ENCODE results near the gene RNF25.

RNF25 gene

DNA sequence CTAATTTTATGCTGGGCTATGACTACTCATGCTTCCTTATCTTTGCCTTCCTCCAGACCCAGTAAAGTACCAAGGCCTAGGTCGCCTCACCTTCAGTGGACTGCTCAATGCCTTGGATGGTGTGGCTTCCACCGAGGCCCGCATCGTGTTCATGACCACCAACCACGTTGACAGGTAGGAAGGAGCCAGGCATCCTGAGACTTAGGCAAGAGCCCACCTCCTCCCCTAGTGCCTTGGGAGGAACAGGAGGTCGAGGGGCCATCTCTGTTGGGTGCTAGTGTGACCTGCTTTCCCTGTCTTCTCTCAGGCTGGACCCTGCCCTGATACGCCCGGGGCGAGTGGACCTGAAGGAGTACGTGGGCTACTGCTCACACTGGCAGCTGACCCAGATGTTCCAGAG is 9.0 kb downstream of the RNF25 start:
- Histone ChIP-seq H3K4me1 (ENCODE audit: control insufficient read depth, insufficient read depth, low read length) (no peaks in the 10 kb centered on the region), H3K4me3 (ENCODE audit: low read depth, low read length) (no peak overlapping the region), H3K9me3 (ENCODE audit: control insufficient read depth, insufficient read depth, low read depth, low read length) (no peaks in the 10 kb centered on the region), H3K27ac (ENCODE audit: extremely low read depth, low read depth, low read length) (no peak overlapping the region), H3K36me3 (ENCODE audit: control insufficient read depth in 2 of 2, insufficient read depth in 1 of 2, low read length in 2 of 2) (peaks cover 36 to 74% of the 10 kb centered on the region in 2 experiments)
- CTCF ChIA-PET: interaction anchor here (1.3 kb wide), 1 partner anchor 12 kb away, joined by 3 read pairs; no protein-coding TSS in a partner anchor
- POLR2A ChIA-PET: no interaction called here
- TF ChIP-seq SP3 (tag by site-specific recombination; IDR thresholded peaks at IDR 0.05): no peak
- TF ChIP-seq ZNF391 (tag by site-specific recombination; IDR thresholded peaks at IDR 0.05; ENCODE audit: borderline replicate concordance, low read depth): no peak
- no peak for TF ChIP-seq HOXC10 (CRISPR knock-in tag; IDR thresholded peaks at IDR 0.05)
- TF ChIP-seq, protein P1, sequence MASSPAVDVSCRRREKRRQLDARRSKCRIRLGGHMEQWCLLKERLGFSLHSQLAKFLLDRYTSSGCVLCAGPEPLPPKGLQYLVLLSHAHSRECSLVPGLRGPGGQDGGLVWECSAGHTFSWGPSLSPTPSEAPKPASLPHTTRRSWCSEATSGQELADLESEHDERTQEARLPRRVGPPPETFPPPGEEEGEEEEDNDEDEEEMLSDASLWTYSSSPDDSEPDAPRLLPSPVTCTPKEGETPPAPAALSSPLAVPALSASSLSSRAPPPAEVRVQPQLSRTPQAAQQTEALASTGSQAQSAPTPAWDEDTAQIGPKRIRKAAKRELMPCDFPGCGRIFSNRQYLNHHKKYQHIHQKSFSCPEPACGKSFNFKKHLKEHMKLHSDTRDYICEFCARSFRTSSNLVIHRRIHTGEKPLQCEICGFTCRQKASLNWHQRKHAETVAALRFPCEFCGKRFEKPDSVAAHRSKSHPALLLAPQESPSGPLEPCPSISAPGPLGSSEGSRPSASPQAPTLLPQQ (tag by site-specific recombination; IDR thresholded peaks at IDR 0.05): no peak
- TF ChIP-seq ZNF776 (tag by site-specific recombination; IDR thresholded peaks at IDR 0.05; ENCODE audit: borderline replicate concordance): no peak
- TF ChIP-seq GLIS2 (tag by site-specific recombination; IDR thresholded peaks at IDR 0.05): no peak
- no peak for TF ChIP-seq ZNF558 (tag by site-specific recombination; IDR thresholded peaks at IDR 0.05)
- TF ChIP-seq ZNF830 (tag by site-specific recombination; IDR thresholded peaks at IDR 0.05; ENCODE audit: low read depth): no peak

DNA sequence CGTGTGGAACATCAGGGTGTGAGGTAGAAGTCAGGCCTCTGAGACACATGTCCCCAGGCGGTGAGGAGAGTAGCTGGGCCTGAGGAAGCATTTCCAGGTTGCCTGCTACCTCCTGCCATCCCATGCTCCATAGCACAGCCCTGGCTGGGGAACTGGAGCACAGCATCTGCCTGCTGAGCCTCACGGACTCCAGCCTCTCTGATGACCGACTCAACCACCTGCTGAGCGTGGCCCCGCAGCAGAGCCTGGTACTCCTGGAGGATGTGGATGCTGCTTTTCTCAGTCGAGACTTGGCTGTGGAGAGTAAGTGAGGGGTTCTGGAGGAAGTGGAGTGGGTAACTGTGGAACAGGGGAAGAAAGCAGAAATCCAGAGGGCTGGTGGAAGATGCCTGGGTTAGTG is 9.4 kb downstream of the RNF25 start:
- CTCF ChIA-PET: interaction anchor here (1.3 kb wide), 1 partner anchor 186 kb away, joined by 4 read pairs; no protein-coding TSS in a partner anchor
- no peaks in the 10 kb centered on the region for H3K9me3 ChIP-seq (ENCODE audit: control insufficient read depth, insufficient read depth, low read depth, low read length)
- H3K36me3 ChIP-seq (ENCODE audit: control insufficient read depth in 2 of 2, insufficient read depth in 1 of 2, low read length in 2 of 2): peaks cover 36 to 74% of the 10 kb centered on the region in 2 experiments
- H3K27ac ChIP-seq (ENCODE audit: extremely low read depth, low read depth, low read length): no peak overlapping the region
- no peak overlapping the region for H3K4me3 ChIP-seq (ENCODE audit: low read depth, low read length)
- no peak for TF ChIP-seq ZNF707 (tag by site-specific recombination; IDR thresholded peaks at IDR 0.05)
- no peak for TF ChIP-seq MYNN (tag by site-specific recombination; IDR thresholded peaks at IDR 0.05; ENCODE audit: borderline replicate concordance)
- TF ChIP-seq ZSCAN16 (tag by site-specific recombination; IDR thresholded peaks at IDR 0.05): no peak
- peak; percentile 30; the same call in 1 of the 2 replicates for TF ChIP-seq ZNF394 (tag by site-specific recombination; IDR thresholded peaks at IDR 0.05; ENCODE audit: borderline replicate concordance)
- TF ChIP-seq, protein P2, sequence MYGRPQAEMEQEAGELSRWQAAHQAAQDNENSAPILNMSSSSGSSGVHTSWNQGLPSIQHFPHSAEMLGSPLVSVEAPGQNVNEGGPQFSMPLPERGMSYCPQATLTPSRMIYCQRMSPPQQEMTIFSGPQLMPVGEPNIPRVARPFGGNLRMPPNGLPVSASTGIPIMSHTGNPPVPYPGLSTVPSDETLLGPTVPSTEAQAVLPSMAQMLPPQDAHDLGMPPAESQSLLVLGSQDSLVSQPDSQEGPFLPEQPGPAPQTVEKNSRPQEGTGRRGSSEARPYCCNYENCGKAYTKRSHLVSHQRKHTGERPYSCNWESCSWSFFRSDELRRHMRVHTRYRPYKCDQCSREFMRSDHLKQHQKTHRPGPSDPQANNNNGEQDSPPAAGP (tag by site-specific recombination; IDR thresholded peaks at IDR 0.05): no peak
- POLR2A ChIA-PET: interaction anchor here (0.9 to 4.9 kb wide), 2 partner anchors 10 to 47 kb away, joined by 3 to 62 read pairs; partner anchors contain the start of genes RNF25 and STK36
- H3K4me1 ChIP-seq (ENCODE audit: control insufficient read depth, insufficient read depth, low read length): no peaks in the 10 kb centered on the region

DNA sequence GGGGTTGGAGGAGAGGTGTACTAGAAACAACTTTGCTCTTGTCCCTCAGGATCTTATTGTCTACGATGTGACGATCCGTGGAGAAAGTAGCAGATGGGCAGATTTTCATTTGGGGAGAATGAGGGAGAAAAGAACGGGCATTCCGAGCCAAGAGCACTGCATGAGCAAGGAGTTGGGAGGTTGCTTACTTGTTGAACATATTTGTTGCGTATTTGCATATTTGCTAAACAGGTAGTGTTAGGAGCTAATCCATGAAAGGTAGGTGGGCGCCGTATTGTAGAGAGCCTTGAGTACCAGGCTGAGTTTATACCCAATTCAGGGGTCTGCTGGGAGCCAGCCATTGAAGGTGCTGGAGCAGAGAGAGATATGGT is 11.8 kb downstream of the RNF25 start:
- TF ChIP-seq ZNF157 (tag by site-specific recombination; IDR thresholded peaks at IDR 0.05) (no peak), PRDM1 (tag by site-specific recombination; IDR thresholded peaks at IDR 0.05) (0 out of 2 replicates have a peak, but pooled peaks have one; percentile 21), SCRT1 (tag by site-specific recombination; IDR thresholded peaks at IDR 0.05; ENCODE audit: borderline replicate concordance) (peak; percentile 79; the same call in 1 of the 2 replicates), KLF16 (tag by site-specific recombination; IDR thresholded peaks at IDR 0.05) (no peak), ZNF112 (tag by site-specific recombination; IDR thresholded peaks at IDR 0.05) (no peak), TRIM28 (IDR thresholded peaks at IDR 0.05; ENCODE audit: borderline replicate concordance, low read length) (no peak), SCRT2 (tag by site-specific recombination; IDR thresholded peaks at IDR 0.05) (peak; percentile 95), ZNF155 (tag by site-specific recombination; IDR thresholded peaks at IDR 0.05) (no peak), REPIN1 (tag by site-specific recombination; IDR thresholded peaks at IDR 0.05; ENCODE audit: low read depth) (no peak)
- TF ChIP-seq, protein P3, sequence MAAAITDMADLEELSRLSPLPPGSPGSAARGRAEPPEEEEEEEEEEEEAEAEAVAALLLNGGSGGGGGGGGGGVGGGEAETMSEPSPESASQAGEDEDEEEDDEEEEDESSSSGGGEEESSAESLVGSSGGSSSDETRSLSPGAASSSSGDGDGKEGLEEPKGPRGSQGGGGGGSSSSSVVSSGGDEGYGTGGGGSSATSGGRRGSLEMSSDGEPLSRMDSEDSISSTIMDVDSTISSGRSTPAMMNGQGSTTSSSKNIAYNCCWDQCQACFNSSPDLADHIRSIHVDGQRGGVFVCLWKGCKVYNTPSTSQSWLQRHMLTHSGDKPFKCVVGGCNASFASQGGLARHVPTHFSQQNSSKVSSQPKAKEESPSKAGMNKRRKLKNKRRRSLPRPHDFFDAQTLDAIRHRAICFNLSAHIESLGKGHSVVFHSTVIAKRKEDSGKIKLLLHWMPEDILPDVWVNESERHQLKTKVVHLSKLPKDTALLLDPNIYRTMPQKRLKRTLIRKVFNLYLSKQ (tag by site-specific recombination; IDR thresholded peaks at IDR 0.05; ENCODE audit: borderline replicate concordance): no peak
- TF ChIP-seq, protein P4, sequence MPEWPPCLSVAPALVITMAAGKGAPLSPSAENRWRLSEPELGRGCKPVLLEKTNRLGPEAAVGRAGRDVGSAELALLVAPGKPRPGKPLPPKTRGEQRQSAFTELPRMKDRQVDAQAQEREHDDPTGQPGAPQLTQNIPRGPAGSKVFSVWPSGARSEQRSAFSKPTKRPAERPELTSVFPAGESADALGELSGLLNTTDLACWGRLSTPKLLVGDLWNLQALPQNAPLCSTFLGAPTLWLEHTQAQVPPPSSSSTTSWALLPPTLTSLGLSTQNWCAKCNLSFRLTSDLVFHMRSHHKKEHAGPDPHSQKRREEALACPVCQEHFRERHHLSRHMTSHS (tag by site-specific recombination; IDR thresholded peaks at IDR 0.05): no peak
- POLR2A ChIA-PET: interaction anchor here (0.6 to 4.9 kb wide), 26 partner anchors 8 to 795 kb away, joined by 3 to 62 read pairs (median 4); partner anchors contain the start of genes AAMP, CDK5R2, PNKD and RNF25
- H3K4me1 ChIP-seq (ENCODE audit: control insufficient read depth, insufficient read depth, low read length): no peaks in the 10 kb centered on the region
- CTCF ChIA-PET: interaction anchor here (0.5 to 4.1 kb wide), 11 partner anchors 12 to 870 kb away, joined by 3 to 44 read pairs (median 4); partner anchors contain the start of genes AAMP, PNKD, RNF25 and STK36
- H3K36me3 ChIP-seq (ENCODE audit: control insufficient read depth in 2 of 2, insufficient read depth in 1 of 2, low read length in 2 of 2): peaks cover 30 to 76% of the 10 kb centered on the region in 2 experiments
- H3K9me3 ChIP-seq (ENCODE audit: control insufficient read depth, insufficient read depth, low read depth, low read length): no peaks in the 10 kb centered on the region
- peak overlapping the region; percentile 76; the same call in 1 of the 2 replicates for H3K27ac ChIP-seq (ENCODE audit: extremely low read depth, low read depth, low read length)
- H3K4me3 ChIP-seq (ENCODE audit: low read depth, low read length): peak overlapping the region; percentile 85
